ENCODE data around the gene CLCN3.
A peak's percentile ranks its signal among the peaks of the same experiment; 100 is the strongest.

The CLCN3 gene

DNA sequence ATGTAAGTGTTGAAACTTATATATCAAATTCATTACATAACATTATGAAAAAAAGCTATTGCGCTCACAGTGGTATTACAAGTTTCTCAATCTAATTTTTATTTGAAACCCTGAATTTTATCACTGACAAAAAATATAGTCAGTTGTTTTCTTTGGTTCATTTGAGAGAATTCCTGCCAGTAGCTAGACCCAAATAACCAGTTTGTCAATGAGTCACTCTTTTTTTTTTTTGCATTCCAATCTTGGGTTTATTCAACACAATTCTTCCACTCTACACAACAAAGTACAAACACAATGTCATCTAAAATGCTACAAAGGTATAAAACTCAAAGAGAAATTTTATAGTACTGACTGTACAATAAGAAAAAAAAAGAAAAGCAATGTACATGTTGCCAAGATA is 124.2 kb downstream of the CLCN3 start:
- no peak overlapping the region for H3K4me3 ChIP-seq (ENCODE audit: low read depth, low read length)
- ChIA-PET CTCF (interaction anchor here (0.7 kb wide), 1 partner anchor 15 kb away, joined by 4 read pairs; no protein-coding TSS in a partner anchor), POLR2A (interaction anchor here (1.3 kb wide), 1 partner anchor 13 kb away, joined by 3 read pairs; the partner anchor contains the start of gene HPF1)
- no peak for DNase-seq (ENCODE audit: low read depth, low spot score)
- TF ChIP-seq, protein P1, sequence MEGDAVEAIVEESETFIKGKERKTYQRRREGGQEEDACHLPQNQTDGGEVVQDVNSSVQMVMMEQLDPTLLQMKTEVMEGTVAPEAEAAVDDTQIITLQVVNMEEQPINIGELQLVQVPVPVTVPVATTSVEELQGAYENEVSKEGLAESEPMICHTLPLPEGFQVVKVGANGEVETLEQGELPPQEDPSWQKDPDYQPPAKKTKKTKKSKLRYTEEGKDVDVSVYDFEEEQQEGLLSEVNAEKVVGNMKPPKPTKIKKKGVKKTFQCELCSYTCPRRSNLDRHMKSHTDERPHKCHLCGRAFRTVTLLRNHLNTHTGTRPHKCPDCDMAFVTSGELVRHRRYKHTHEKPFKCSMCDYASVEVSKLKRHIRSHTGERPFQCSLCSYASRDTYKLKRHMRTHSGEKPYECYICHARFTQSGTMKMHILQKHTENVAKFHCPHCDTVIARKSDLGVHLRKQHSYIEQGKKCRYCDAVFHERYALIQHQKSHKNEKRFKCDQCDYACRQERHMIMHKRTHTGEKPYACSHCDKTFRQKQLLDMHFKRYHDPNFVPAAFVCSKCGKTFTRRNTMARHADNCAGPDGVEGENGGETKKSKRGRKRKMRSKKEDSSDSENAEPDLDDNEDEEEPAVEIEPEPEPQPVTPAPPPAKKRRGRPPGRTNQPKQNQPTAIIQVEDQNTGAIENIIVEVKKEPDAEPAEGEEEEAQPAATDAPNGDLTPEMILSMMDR (IDR thresholded peaks at IDR 0.05; ENCODE audit: insufficient read depth, low read length, missing control alignments): no peak

- peak; percentile 53 for DNase-seq (ENCODE audit: low read depth, low spot score)
- TF ChIP-seq, protein P1 (IDR thresholded peaks at IDR 0.05; ENCODE audit: insufficient read depth, low read length, missing control alignments): no peak
- H3K4me3 ChIP-seq (ENCODE audit: low read depth, low read length): no peak overlapping the region
- ChIA-PET POLR2A (interaction anchor here (1.3 kb wide), 1 partner anchor 12 kb away, joined by 3 read pairs; the partner anchor contains the start of gene HPF1), CTCF (no interaction called here)
These were observed 124.9 kb downstream of the CLCN3 start for GRCh38 chr4:169745291-169745690.

GRCh38 chr4:169756971-169757574 is 136.7 kb downstream of the CLCN3 start:
- H3K4me3 ChIP-seq (ENCODE audit: low read depth, low read length): peak overlapping the region; percentile 90
- ChIA-PET CTCF (interaction anchor here (1.0 to 1.5 kb wide), 3 partner anchors 138 to 291 kb away, joined by 3 to 6 read pairs (median 4); partner anchors contain the start of gene NEK1), POLR2A (interaction anchor here (1.2 kb wide), 1 partner anchor 12 kb away, joined by 3 read pairs; no protein-coding TSS in a partner anchor)
- DNase-seq (ENCODE audit: low read depth, low spot score): no peak
- TF ChIP-seq, protein P1 (IDR thresholded peaks at IDR 0.05; ENCODE audit: insufficient read depth, low read length, missing control alignments): no peak

DNA sequence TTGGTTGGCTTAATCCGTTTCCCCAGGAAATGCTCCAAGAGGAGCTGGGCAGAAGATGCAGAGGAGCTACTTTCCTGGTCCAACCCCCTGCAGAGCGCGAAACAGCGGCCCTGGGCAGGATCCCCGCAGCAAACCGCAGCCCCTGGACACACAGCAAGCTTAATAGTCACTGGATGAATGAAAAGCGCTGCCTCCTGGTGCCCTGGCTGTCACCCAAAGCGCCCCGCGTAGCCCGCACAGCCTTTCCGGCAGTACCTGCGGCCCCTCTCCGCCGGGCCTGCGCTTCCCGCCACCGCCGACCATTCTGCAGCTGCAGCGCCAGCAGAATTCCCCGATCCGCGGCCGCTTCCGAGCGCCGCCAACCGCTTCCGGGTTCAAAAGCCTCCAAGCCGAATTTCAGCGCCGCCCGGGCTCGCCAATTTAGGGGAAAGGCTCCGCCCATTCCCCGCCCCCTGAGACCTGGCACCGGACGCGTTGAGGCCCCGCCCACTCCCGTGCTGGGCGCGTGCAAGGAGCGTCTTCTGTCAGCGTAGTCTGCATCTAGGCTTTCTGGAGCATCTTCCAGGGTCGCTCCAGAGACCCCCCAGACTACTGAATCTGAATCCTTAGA is 137.3 kb downstream of the CLCN3 start, which contains the start of gene HPF1:
Gene HPF1, minus strand, starts transcription at position 370 of the 610 bp plus-strand sequence. Its CDS starts 67 bp downstream, at position 303.
- TF ChIP-seq, protein P1 (IDR thresholded peaks at IDR 0.05; ENCODE audit: insufficient read depth, low read length, missing control alignments): no peak
- H3K4me3 ChIP-seq (ENCODE audit: low read depth, low read length): peak within 1 kb of the TSS; percentile 90
- POLR2A ChIA-PET: interaction anchor here (0.6 to 1.2 kb wide), 2 partner anchors 13 to 967 kb away, joined by 3 read pairs; no protein-coding TSS in a partner anchor
- CTCF ChIA-PET: interaction anchor here (1.0 to 1.5 kb wide), 3 partner anchors 139 to 290 kb away, joined by 3 to 6 read pairs (median 4); partner anchors contain the start of gene NEK1
- peak; percentile 16 for DNase-seq (ENCODE audit: low read depth, low spot score)

DNA sequence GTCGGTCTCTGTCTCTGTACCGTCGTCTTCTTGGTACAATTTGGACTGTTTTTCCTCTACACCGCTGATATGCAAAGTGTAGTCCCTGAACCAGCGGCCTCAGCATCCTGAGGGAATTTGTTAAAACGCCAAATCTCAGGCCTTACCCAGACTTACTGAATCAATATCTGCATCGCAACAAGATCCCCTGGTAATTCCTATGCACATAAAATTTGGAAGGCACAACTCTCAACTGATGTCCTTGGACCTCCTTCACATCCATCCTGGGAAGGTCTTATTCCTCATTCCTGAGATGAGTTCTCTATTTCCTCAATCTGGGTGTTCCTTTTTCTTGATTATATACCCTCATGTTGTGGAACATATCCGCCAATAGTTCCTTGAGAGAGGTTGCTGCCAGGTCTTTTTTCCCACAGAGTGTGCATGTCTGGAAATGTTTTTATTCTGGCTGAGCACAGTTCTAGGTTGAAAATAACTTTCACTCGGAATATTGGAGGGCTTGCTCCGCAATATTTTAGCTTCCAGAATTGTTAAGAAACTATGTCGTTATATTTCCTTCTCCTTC is 138.1 kb downstream of the CLCN3 start:
- ChIA-PET POLR2A (no interaction called here), CTCF (no interaction called here)
- DNase-seq (ENCODE audit: low read depth, low spot score): no peak
- peak overlapping the region; percentile 90; the same call in 1 of the 2 replicates for H3K4me3 ChIP-seq (ENCODE audit: low read depth, low read length)
- TF ChIP-seq, protein P1 (IDR thresholded peaks at IDR 0.05; ENCODE audit: insufficient read depth, low read length, missing control alignments): no peak

DNA sequence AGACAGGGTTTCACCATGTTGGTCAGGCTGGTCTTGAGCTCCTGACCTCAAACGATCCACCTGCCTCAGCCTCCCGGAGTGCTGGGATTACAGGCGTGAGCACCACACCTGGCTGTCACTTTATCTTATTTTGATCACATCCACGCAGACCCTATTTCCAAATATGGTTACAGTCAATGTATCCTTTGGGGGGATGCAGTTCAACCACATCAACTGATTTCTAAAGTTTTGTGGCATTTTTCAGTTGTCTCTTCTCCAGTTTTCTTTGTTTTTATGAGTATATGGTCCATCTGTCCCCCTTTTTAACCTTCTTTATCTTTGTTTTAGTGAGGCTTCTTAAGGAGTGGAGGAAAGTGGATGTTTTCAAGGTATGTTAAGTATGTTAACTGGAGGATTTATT is 141.5 kb downstream of the CLCN3 start:
- H3K4me3 ChIP-seq (ENCODE audit: low read depth, low read length): no peak overlapping the region
- CTCF ChIA-PET: no interaction called here
- no peak for DNase-seq (ENCODE audit: low read depth, low spot score)
- TF ChIP-seq, protein P1 (IDR thresholded peaks at IDR 0.05; ENCODE audit: insufficient read depth, low read length, missing control alignments): no peak
- POLR2A ChIA-PET: no interaction called here
